KBM-7 (cell line): ENCODE measurements around the gene CALM1.

Experiments used
- DNase-seq: peaks from one replicate; pipeline ENCODE4 v3.0.0-alpha.2; 2015
- in situ Hi-C: fragments of 300-500 bp; cut with MboI; formaldehyde crosslinking; loops from 2 replicates; pipeline ENCODE4 v1.14.3; 2020; ENCODE audit warnings: low sequenced_read_pairs, low pct_unique_long_range_greater_than_20kb, mixed read lengths

CALM1 gene

GRCh38 chr14:90429236-90429635 lies 32.4 kb downstream of the CALM1 start:
- in situ Hi-C loops = no loop called here
- no peak for DNase-seq

- DNase-seq = no peak
- in situ Hi-C loops = no loop called here
Observed at GRCh38 chr14:90429754-90430153, 32.9 kb downstream of the CALM1 start.

GRCh38 chr14:90434370-90435020 lies 37.7 kb downstream of the CALM1 start:
- in situ Hi-C loops = no loop called here
- no peak for DNase-seq

GRCh38 chr14:90438841-90439240 lies 42.0 kb downstream of the CALM1 start:
- no peak for DNase-seq
- in situ Hi-C loops = no loop called here

GRCh38 chr14:90440021-90440451 lies 43.2 kb downstream of the CALM1 start:
- DNase-seq = no peak
- in situ Hi-C loops = no loop called here

- in situ Hi-C loops = no loop called here
Observed at GRCh38 chr14:90440592-90440991, 43.8 kb downstream of the CALM1 start.

GRCh38 chr14:90442388-90442787 lies 45.6 kb downstream of the CALM1 start:
- in situ Hi-C loops = no loop called here
- DNase-seq = no peak

More at GRCh38 chr14:90440592-90440991, 43.8 kb downstream of the CALM1 start:
- no peak for DNase-seq

GRCh38 chr14:90443161-90444076 lies 46.6 kb downstream of the CALM1 start:
- no peak for DNase-seq
- in situ Hi-C loops = no loop called here

- DNase-seq = no peak
Observed at GRCh38 chr14:90444077-90444696, 47.4 kb downstream of the CALM1 start.

GRCh38 chr14:90445011-90445410 lies 48.2 kb downstream of the CALM1 start:
- in situ Hi-C loops = no loop called here
- DNase-seq = no peak

More at GRCh38 chr14:90444077-90444696, 47.4 kb downstream of the CALM1 start:
- in situ Hi-C loops = no loop called here

GRCh38 chr14:90446405-90446804 lies 49.6 kb downstream of the CALM1 start:
- in situ Hi-C loops = no loop called here
- no peak for DNase-seq

- in situ Hi-C loops = no loop called here
- no peak for DNase-seq
Observed at GRCh38 chr14:90447720-90448497, 51.1 kb downstream of the CALM1 start.

- in situ Hi-C loops = no loop called here
- peak; percentile 28 for DNase-seq
Observed at GRCh38 chr14:90449411-90449810, 52.6 kb downstream of the CALM1 start.

- DNase-seq = no peak
- in situ Hi-C loops = no loop called here
Observed at GRCh38 chr14:90450151-90450550, 53.3 kb downstream of the CALM1 start.

GRCh38 chr14:90450667-90451066 lies 53.8 kb downstream of the CALM1 start:
- in situ Hi-C loops = no loop called here
- DNase-seq = no peak

GRCh38 chr14:90451443-90451842 lies 54.6 kb downstream of the CALM1 start:
- DNase-seq = no peak
- in situ Hi-C loops = no loop called here

- DNase-seq = no peak
- in situ Hi-C loops = no loop called here
Observed at GRCh38 chr14:90451961-90452360, 55.1 kb downstream of the CALM1 start.

- DNase-seq = no peak
- in situ Hi-C loops = no loop called here
Observed at GRCh38 chr14:90452366-90452765, 55.5 kb downstream of the CALM1 start.

GRCh38 chr14:90453401-90453951 lies 56.6 kb downstream of the CALM1 start:
- DNase-seq = no peak

More at GRCh38 chr14:90453401-90453951, 56.6 kb downstream of the CALM1 start:
- in situ Hi-C loops = no loop called here
